Occipital lobe (tissue), 2 donors: ENCODE data around the gene MTFMT. TPM values are rescaled to one million over a fixed set of nuclear protein-coding genes. Genes with fewer than 3 reads are reported as not detected.
"Not testable (repeated sequence)": the region's sequence is repeated elsewhere in the genome, so short reads cannot be mapped to it uniquely, and the experiment has no call there.

Experiments
- DNase-seq: peaks from one replicate; lab custom pipeline; 2025; lab: John Stamatoyannopoulos, UW
- total RNA-seq: library from RNA; depleted of rRNA; stranded (reverse); fragments of >200 nt; gene quantifications from one replicate; pipeline ENCODE4 v1.2.3, GENCODE V29; 2014

Gene MTFMT
- total RNA-seq, 1 donor from 2014 or later: 16.1 TPM

GRCh38 chr15:65038836-65039235 lies 9.4 kb upstream of the MTFMT start:
- DNase-seq: no peak

DNA sequence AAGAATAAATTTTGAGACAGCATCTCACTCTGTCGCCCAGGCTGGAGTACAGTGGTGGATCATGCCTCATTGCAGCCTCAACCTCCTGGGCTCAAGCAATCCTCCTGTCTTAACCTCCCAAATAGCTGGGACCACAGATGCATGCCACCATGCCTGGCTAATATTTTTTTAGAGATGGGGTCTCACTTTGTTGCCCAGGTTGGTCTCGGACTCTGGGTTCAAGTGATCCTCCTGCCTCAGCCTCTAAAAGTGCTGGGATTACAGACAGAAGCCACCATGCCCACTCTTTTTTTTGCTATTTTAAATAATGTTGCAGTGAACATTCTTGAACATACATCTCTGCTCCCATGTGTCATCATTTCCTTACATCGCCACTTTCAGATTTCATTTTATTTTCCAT lies 9.0 kb upstream of the MTFMT start:
- no peak for DNase-seq

DNA sequence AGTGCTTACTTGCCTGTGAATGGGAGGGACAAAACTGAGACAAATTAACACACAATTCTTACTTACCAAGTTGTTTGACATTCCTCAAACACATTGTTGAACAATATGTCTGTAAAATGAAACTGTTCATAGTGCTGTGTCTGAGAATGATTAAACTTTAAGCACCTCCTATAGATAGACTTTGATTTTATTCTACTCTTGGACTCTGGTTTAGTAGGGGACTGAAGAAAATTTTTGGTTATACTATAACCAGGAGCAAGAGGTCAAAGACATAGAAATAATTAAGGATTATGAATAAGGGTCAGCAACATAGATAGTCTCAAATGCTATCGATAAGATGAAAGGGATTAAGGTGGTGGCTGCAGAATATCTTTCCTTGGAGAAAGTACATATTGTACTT lies 7.9 kb upstream of the MTFMT start:
- DNase-seq: no peak

GRCh38 chr15:65034719-65035118 lies 5.3 kb upstream of the MTFMT start:
- no peak for DNase-seq

GRCh38 chr15:65033659-65034269 lies 4.3 kb upstream of the MTFMT start:
- DNase-seq: no peak

GRCh38 chr15:65032801-65033537 lies 3.5 kb upstream of the MTFMT start:
- no peak for DNase-seq

DNA sequence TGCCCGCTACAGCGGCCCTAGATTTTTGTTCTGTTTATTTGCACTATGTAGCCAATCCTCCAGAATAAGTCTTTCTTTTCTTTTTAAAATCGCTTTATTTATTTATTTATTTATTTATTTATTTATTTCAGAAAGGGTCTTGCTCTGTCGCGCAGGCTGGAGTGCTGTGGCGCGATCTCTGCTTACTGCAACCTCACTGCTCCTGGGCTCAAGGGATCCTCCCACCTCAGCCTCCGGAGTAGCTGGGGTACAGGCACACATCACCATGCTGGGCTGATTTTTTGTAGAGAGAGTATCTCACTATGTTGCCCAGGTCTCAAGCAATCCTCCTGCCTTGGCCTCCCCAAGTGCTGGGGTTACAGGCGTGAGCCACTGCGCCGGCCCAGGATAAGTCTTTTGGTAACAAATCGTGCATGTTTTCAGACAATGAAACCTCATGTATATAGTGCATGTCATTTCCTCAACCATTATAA lies 333 bp upstream of the MTFMT start:
- DNase-seq: no peak

- no peak for DNase-seq
Observed at GRCh38 chr15:65028338-65028737, 1.1 kb downstream of the MTFMT start.

GRCh38 chr15:65027593-65027992 lies 1.8 kb downstream of the MTFMT start:
- no peak for DNase-seq

DNA sequence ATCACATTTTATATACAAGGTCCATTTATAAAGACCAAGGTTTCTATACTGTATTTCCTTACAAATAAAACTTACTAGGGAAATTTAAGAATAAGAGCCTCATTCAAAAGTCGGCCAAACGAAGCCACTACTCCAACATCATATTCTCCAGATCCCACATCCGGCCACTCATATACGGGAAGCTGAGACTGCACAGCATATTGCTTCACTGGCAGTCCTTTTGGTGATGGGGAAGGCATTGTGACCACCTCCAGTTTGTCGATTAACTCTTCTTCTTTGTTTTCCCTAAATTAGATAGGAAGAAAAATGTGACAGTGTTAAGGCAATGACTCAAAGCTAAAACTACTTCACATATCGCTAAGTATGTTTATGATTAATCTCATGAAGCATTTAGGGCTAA lies 2.7 kb downstream of the MTFMT start:
- no peak for DNase-seq

GRCh38 chr15:65021488-65021887 lies 8.0 kb downstream of the MTFMT start:
- DNase-seq: no peak

GRCh38 chr15:65020419-65020818 lies 9.0 kb downstream of the MTFMT start:
- no peak for DNase-seq

- not testable (repeated sequence) for DNase-seq
Observed at GRCh38 chr15:65011198-65011597, 18.2 kb downstream of the MTFMT start.

GRCh38 chr15:65008983-65009382 lies 20.5 kb downstream of the MTFMT start:
- DNase-seq: no peak

DNA sequence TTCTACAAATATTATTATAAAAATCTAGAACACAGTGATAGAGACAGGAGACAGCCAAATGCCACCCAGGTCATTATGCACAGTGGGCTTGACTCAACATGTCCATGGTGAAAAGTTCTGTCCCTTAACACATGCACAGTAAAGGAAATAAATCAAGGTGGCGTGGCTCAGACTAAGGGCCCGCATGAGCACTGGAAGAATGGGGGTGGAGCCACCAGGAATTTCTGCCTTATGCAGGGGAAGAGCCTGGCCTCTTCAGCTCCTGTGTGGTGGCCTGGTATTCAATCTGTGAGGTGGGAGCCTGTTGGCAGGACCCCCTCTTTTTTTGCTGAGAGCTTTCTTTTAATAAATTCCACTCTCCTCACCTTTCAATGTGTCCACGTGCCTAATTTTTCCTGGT lies 22.6 kb downstream of the MTFMT start:
- no peak for DNase-seq

- no peak for DNase-seq
Observed at GRCh38 chr15:65004993-65005392, 24.4 kb downstream of the MTFMT start.

DNA sequence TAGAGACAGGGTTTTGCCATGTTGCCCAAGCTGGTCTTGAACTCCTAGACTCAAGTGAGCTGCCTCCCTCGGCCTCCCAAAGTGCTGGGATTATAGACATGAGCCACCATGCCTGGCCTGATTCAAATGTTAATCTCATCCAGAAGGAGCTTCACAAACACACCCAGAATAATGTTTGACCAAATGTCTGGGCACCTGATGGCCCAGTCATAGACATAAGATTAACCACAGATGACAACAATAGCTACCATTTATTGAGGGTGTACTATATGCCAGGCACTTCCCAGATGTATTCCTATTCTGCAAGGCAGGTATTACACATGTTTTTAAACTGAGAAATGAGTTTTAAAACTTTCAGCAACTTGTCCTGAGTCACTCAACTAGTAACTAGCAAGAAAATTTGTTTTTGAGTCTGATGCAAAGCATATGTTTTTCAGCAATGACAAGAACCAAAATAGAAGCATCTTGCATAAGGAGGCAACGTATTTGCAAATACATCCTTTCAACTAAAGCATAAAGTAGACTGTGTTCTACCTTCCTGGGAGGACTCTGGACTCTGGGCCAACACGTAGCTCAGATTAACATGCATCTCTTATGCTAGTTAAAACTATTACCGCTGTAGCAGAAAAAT lies 31.6 kb downstream of the MTFMT start:
- no peak for DNase-seq

DNA sequence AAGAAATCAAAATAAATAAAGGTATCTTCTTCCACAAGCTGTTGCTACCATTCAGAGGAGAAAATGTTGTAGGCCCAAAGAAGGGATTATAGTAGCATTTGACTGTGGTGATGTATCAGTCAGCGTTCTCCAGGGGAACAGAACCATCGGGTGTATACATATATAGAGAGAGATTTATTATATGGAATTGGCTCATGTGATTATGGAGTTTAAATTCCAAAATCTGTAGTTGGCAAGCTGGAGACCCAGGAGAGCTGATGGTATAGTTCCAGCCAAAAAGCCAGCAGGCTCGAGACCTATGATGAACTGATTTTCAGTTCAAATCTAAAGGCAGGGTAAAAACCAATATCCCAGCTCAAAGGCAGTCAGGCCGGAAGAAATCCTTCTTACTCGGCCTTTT lies 32.4 kb downstream of the MTFMT start:
- DNase-seq: no peak

DNA sequence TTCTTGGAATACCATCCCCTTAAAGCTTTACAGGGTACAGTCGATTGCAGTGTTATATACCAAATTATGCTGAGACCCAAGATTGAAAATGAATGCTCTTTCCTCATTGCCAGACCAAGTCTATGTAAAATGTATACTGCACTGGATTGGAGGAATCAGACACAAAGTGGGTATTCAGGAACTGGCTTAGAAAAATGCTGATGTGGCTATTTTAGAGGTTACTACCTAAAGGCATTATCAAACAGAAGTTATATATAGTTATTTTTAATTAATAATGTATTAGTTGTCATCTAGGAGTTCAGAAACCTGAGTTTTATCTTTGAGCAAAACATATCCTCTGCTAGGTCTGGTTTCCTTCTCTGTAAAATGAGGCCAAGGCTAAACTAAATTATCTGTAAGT lies 36.1 kb downstream of the MTFMT start:
- DNase-seq: no peak

DNA sequence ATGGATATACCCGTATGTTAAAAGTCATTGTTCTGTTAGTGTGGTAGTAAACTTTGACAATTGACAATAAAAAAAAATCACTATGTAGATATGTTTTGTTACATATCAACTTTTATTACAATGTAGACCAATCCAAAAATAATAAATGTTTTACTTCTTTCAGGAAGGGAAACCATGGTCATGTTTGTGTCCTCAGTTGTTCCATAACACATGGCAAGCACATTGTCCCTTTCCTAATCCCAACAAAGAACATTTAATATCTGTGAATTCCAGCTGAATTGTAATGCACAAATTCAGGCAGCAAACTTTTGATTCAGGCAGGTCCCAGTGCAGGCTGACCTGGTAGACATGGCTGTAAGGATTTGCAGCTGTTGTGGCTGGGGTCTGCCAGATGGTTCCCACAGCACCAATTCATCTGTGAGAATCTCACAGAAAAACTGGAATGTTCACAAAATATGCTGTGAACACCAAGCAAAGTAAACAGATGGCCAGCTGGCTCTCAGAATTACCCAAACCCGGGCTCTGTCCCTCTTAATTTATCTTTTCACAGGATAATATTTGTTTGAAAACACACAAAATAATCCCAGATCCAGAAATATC lies 37.8 kb downstream of the MTFMT start:
- DNase-seq: no peak

DNA sequence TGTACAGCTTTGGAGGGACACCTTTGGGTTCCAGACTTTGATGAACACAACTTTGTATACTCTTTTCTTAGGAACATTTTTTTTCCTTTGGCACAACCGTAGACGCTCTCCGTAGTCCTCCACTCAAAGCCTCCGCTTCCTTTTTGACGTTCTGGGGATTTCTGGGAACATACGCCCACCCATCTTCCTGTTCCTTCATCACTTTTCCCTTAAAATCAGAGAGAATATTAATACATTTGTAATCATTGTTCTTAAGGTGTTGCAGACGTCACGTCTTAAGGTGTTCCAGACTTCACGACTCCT lies 39.3 kb downstream of the MTFMT start:
- no peak for DNase-seq

DNA sequence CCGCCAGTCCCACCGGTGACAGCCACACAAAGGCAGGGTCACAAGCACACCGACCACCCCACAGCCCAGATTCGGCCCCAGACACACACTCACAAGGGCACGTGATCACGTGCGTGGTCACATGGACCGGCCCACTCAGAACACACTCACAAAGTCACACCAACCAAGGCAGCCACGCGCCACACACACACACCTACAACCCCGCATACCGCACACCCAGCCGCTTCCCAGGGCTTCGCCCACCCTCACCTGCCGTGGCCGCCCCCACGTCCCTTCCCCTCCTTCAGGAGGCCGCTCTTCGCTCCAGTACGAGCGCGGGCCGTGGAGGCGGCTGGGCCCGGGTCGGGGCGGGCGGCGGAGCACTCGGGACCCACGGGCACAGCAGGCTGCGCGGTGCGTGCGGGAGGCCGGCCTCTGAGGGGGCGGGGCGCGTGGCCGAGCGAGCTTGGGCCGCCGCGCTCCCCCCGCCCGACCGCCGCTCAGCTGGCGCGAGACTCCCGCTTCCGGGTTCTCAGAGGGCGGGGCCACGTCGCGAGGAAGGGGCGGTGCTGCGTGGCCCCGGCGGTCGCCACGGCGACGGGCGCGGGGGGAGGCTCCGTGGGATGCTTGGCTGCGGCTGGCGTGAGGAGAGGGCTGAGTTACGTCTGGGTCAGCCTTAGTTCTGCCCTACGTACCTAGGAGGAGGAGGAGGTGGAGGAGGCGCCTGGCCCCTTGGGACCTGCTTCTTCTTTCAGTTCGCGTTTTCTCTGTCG lies 39.8 kb downstream of the MTFMT start, which contains the start of gene SPG21:
TSS of gene SPG21 (minus strand) at position 499 of the 752 bp plus-strand sequence. CDS start 6,345 bp downstream, outside the sequence.
- peak; percentile 86 for DNase-seq
